GM12801 (cell line): Measurements from ENCODE around the gene SYP.

Source experiments
- CTCF ChIP-seq: IDR thresholded peaks from one replicate; pipeline ENCODE4 v1.5.1; 2011; ENCODE audit warnings: control low read depth; ENCODE audit not compliant: insufficient read length; ENCODE audit errors: extremely low read depth

Gene SYP

GRCh38 chrX:49160908-49161307, 39.1 kb downstream of the SYP start:
- TF ChIP-seq CTCF = no peak

- no peak for TF ChIP-seq CTCF
These were observed 42.8 kb downstream of the SYP start for GRCh38 chrX:49157194-49157593.

- TF ChIP-seq CTCF = no peak
These were observed 43.8 kb downstream of the SYP start for GRCh38 chrX:49155900-49156837.

- TF ChIP-seq CTCF = no peak
These were observed 44.6 kb downstream of the SYP start for GRCh38 chrX:49155243-49155899.

GRCh38 chrX:49153467-49153866, 46.5 kb downstream of the SYP start:
- no peak for TF ChIP-seq CTCF

GRCh38 chrX:49147936-49148335, 52.1 kb downstream of the SYP start:
- no peak for TF ChIP-seq CTCF

- no peak for TF ChIP-seq CTCF
These were observed 52.7 kb downstream of the SYP start for GRCh38 chrX:49147282-49147681.
